ENCODE data around the gene MRPL55.

GRCh38 chr1:228084325-228084724 lies 24.8 kb downstream of the MRPL55 start:
- TF ChIP-seq CTCF (conservative IDR thresholded peaks at IDR 0.05; ENCODE audit: low read depth, low read length) (no peak), EZH2phosphoT487 (IDR thresholded peaks at IDR 0.05; ENCODE audit: borderline replicate concordance, low read length) (no peak)
